T47D (cell line): ENCODE data around the gene NDUFA13.
A peak's percentile ranks its signal among the peaks of the same experiment; 100 is the strongest.

ENCODE experiments used
- DNase-seq, 2 experiments: peaks; one replicate each; pipeline versions ENCODE4 v3.0.0 to v3.0.0-alpha.2; 2011 to 2012; ENCODE audit warnings: low read depth in 1 of 2, low spot score in 1 of 2
- JUND ChIP-seq: IDR thresholded peaks from 2 replicates; pipeline ENCODE4 v1.6.1; 2012; ENCODE audit warnings: low read depth
- in situ Hi-C: cut with HindIII; loops from 2 replicates; pipeline ENCODE4 v1.10.0; 2016; ENCODE audit warnings: low sequenced_read_pairs, low pct_unique_long_range_greater_than_20kb

The NDUFA13 gene

DNA sequence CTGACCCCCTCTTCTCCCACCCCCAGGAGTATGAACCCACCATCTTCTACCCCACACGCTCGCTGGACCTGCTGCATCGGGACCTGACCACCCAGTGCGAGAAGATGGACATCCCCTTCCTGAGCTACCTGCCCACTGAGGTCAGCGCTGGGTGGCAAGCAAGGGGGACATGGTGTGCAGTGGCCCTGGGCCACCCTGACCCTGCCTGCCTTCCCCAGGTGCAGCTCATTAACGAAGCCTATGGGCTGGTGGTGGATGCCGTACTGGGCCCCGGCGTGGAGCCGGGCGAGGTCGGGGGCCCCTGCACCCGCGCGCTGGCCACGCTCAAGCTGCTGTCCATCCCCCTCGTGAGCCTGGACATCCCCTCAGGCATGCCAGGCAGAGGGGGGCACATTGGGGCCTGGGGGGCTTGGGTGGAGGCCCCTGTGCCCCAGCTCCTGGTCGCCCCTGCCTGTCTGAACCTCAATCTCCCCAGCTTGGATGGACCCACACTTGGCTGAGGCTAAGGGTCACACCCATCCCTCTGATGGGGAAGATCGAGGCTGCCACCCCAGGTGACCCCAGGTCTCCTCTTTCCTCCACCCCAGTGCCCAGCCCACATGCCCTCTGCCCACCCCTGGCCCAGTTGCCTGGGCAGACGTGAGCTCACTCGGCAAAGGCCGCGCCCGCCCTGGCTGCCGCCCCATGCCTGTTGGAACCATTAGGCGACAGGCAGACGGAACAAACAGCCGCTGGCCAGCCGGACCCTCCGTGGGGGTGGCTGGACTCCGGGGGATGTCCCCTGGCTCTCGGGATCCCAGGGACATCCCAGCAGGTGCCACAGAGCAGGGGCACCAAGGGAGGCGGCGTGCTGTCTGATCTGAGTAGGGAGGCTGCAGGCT is 19.5 kb downstream of the NDUFA13 start:
- DNase-seq = no peak
- in situ Hi-C loops = no loop called here
- no peak for TF ChIP-seq JUND

DNA sequence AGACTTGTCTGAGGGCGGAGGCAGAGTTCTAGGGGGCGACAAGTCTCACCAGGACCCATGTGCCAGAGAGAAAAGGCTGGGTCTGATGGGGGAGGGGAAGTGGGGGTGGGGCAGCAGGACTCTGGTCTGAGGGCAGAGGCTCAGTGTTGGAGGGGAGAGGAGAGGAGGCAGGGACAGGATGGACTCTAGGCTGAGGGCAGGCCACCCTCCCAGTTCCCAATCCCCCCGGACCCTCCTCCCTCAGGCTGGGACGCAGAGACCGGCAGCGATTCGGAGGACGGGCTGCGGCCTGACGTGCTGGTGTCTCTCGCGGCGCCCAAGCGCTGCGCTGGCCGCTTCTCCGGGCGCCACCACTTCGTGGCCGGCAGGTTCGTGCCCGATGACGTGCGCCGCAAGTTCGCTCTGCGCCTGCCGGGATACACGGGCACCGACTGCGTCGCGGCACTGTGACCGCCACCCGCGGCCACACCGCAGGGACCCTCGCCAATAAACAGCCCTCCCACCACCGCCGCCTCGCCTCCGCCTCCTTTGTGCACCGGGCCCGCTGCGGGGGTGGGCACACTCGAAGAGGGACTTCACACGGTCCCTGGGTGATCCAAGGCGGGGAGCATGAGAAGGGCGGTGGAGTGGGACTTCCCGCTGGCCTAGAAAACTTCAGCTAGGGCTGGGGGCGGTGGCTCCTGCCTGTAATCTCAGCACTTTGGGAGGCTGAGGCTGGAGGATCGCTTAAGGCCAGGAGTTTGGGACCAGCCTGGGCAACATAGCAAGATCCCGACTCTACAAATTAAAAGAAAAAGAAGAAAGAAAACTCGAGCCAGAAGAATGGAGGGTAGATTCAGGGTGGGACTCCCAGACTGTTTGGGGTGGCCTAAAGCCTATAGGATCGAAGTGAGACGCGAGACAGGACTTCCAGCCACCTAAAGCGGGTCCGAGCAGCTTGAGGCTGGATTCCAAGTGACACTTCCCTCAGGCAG is 21.3 kb downstream of the NDUFA13 start:
- in situ Hi-C loops = no loop called here
- no peak for DNase-seq
- no peak for TF ChIP-seq JUND

- peak in 1 of 2 experiments; percentile 42 for DNase-seq
- in situ Hi-C loops = no loop called here
- no peak for TF ChIP-seq JUND
Observed at GRCh38 chr19:19538061-19538784, 22.2 kb downstream of the NDUFA13 start, which contains the start of gene CILP2. Gene CILP2 (plus strand): TSS chr19:19538265. CDS start chr19:19538350, 85 bp downstream.

GRCh38 chr19:19538785-19539166 is 22.8 kb downstream of the NDUFA13 start:
- TF ChIP-seq JUND = no peak
- in situ Hi-C loops = no loop called here
- no peak for DNase-seq

- in situ Hi-C loops = no loop called here
- TF ChIP-seq JUND = no peak
- no peak for DNase-seq
Observed at GRCh38 chr19:19539698-19540063, 23.7 kb downstream of the NDUFA13 start.

GRCh38 chr19:19540064-19540714 is 24.2 kb downstream of the NDUFA13 start:
- in situ Hi-C loops = no loop called here
- peak in 1 of 2 experiments; percentile 58 for DNase-seq
- TF ChIP-seq JUND = no peak

GRCh38 chr19:19540715-19541515 is 24.9 kb downstream of the NDUFA13 start:
- peak in 1 of 2 experiments; percentile 73 for DNase-seq
- TF ChIP-seq JUND = no peak
- in situ Hi-C loops = no loop called here

GRCh38 chr19:19541616-19542015 is 25.6 kb downstream of the NDUFA13 start:
- TF ChIP-seq JUND = no peak
- in situ Hi-C loops = no loop called here
- no peak for DNase-seq

GRCh38 chr19:19542507-19542906 is 26.5 kb downstream of the NDUFA13 start:
- no peak for TF ChIP-seq JUND
- in situ Hi-C loops = no loop called here
- no peak for DNase-seq

DNA sequence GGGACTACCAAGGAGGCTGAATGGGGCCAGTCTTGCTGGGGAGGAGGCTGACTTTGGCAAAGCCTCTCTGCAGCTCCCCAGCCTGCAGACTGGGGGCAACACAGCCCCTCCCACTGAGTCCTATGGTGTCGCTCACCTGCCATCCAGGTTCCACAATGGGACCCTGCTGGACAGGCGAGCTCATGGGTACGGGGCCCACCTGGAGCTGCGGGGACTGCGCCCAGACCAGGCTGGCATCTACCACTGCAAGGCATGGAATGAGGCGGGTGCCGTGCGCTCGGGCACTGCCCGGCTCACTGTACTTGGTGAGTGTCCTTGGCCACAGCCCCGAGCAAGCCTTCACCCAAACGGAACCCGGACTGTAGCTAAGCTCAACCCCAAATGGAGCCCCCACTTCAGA is 27.1 kb downstream of the NDUFA13 start:
- no peak for DNase-seq
- in situ Hi-C loops = no loop called here
- no peak for TF ChIP-seq JUND

- in situ Hi-C loops = no loop called here
- no peak for DNase-seq
- TF ChIP-seq JUND = no peak
Observed at GRCh38 chr19:19543640-19544039, 27.6 kb downstream of the NDUFA13 start.
